Mesodermal cell (in vitro differentiated cells): Measurements from ENCODE around the gene NCR1.
"Not testable (repeated sequence)": the region's sequence is repeated elsewhere in the genome, so short reads cannot be mapped to it uniquely, and the experiment has no call there.

Experiments used
- H3K27ac ChIP-seq: 2 replicates; pipeline ENCODE4 v1.7.0; 2013; ENCODE audit warnings: mild to moderate bottlenecking, low read depth, low read length, moderate library complexity; ENCODE audit not compliant: severe bottlenecking
- H3K36me3 ChIP-seq: 2 replicates; pipeline ENCODE4 v1.7.1; 2013; ENCODE audit warnings: mild to moderate bottlenecking, low read length, moderate library complexity; ENCODE audit not compliant: control insufficient read depth, insufficient read depth
- H3K4me1 ChIP-seq: one replicate; pipeline ENCODE4 v1.7.1; 2013; ENCODE audit warnings: mild to moderate bottlenecking, low read length; ENCODE audit not compliant: insufficient read depth, control insufficient read depth, poor library complexity, severe bottlenecking
- H3K4me3 ChIP-seq: 2 replicates; pipeline ENCODE4 v1.7.0; 2013; ENCODE audit warnings: low read length, control low read depth, mild to moderate bottlenecking; ENCODE audit not compliant: insufficient read depth, poor library complexity, severe bottlenecking; ENCODE audit errors: extremely low read depth
- H3K9me3 ChIP-seq: 2 replicates; pipeline ENCODE4 v1.7.1; 2013; ENCODE audit warnings: mild to moderate bottlenecking, low read length, moderate library complexity; ENCODE audit not compliant: control insufficient read depth
- WGBS, 2 experiments: methylation state at CpG; one replicate each; pipeline ENCODE4 v1.1.5; 2013; ENCODE audit warnings: missing lambda C conversion rate in 2 of 2; ENCODE audit not compliant: insufficient coverage in 2 of 2; 5-methylcytosine and 5-hydroxymethylcytosine counted together

Gene NCR1

GRCh38 chr19:54906819-54907218 is 871 bp downstream of the NCR1 start:
- Histone ChIP-seq H3K4me3 (no peak overlapping the region), H3K27ac (no peak overlapping the region), H3K4me1 (no peaks in the 10 kb centered on the region), H3K36me3 (no peaks in the 10 kb centered on the region), H3K9me3 (no peaks in the 10 kb centered on the region)
- WGBS, 2 experiments, result 93 to 100% methylated on average over 2 to 3 of the region's 7 CpGs

DNA sequence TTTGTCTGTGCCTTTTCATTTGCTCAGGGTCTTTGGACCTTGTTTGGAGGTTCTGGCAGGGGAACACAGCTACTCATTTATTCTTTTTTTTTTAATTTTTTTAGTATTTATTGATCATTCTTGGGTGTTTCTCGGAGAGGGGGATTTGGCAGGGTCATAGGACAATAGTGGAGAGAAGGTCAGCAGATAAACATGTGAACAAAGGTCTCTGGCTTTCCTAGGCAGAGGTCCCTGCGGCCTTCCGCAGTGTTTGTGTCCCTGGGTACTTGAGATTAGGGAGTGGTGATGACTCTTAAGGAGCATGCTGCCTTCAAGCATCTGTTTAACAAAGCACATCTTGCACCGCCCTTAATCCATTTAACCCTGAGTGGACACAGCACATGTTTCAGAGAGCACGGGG is 2.0 kb downstream of the NCR1 start:
- no CpG with 5 or more reads among the region's 5 CpGs for WGBS, 2 experiments
- not testable (repeated sequence) for H3K4me1 ChIP-seq, H3K9me3 ChIP-seq, H3K27ac ChIP-seq, H3K36me3 ChIP-seq, H3K4me3 ChIP-seq

GRCh38 chr19:54916822-54917221 is 10.9 kb downstream of the NCR1 start:
- 90 to 94% methylated on average over 8 to 11 of the region's 11 CpGs for WGBS, 2 experiments
- Histone ChIP-seq H3K36me3 (no peaks in the 10 kb centered on the region), H3K27ac (no peak overlapping the region), H3K4me1 (no peaks in the 10 kb centered on the region), H3K4me3 (no peak overlapping the region), H3K9me3 (no peaks in the 10 kb centered on the region)

GRCh38 chr19:54918499-54918898 is 12.6 kb downstream of the NCR1 start:
- H3K4me3 ChIP-seq, result no peak overlapping the region
- no peaks in the 10 kb centered on the region for H3K36me3 ChIP-seq
- H3K4me1 ChIP-seq, result no peaks in the 10 kb centered on the region
- no peak overlapping the region for H3K27ac ChIP-seq
- 94% methylated on average over 4 to 6 of the region's 9 CpGs for whole genome bisulfite sequencing, 2 experiments
- H3K9me3 ChIP-seq, result no peaks in the 10 kb centered on the region

GRCh38 chr19:54919646-54920563 is 14.0 kb downstream of the NCR1 start:
- H3K27ac ChIP-seq, H3K36me3 ChIP-seq, H3K4me1 ChIP-seq, H3K4me3 ChIP-seq, H3K9me3 ChIP-seq: not testable (repeated sequence)
- 82 to 83% methylated on average over 7 to 10 of the region's 24 CpGs for WGBS, 2 experiments

- H3K9me3 ChIP-seq, result no peaks in the 10 kb centered on the region
- no peak overlapping the region for H3K27ac ChIP-seq
- H3K4me1 ChIP-seq, result no peaks in the 10 kb centered on the region
- H3K4me3 ChIP-seq, result no peak overlapping the region
- H3K36me3 ChIP-seq, result no peaks in the 10 kb centered on the region
- WGBS, 2 experiments, result 88 to 91% methylated on average over 7 of the region's 7 CpGs
Measured at GRCh38 chr19:54921082-54921481, 15.1 kb downstream of the NCR1 start.

- H3K9me3 ChIP-seq, result peaks cover 11% of the 10 kb centered on the region
- no peaks in the 10 kb centered on the region for H3K36me3 ChIP-seq
- H3K4me1 ChIP-seq, result no peaks in the 10 kb centered on the region
- WGBS, 2 experiments, result 83 to 85% methylated on average over 6 to 8 of the region's 9 CpGs
- H3K4me3 ChIP-seq, result no peak overlapping the region
- H3K27ac ChIP-seq, result no peak overlapping the region
Measured at GRCh38 chr19:54923276-54923675, 17.3 kb downstream of the NCR1 start.

DNA sequence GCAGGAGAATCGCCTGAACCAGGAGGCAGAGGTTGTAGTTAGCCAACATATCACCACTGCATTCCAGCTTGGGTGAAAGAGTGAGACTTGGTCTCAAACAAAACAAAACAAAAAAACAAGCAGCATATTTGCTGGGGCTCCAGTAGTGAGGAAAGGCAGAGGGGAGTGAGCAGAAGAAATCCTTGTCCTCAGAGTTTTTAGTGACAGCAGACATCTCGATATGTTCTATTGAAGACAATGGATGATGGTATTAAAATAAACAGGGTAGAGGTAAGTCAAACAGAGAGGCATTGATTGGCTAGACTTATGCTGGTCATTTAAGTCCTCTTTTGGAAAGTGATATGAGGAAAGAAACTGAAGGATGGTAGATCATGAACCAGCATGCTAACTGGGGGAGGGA is 22.4 kb downstream of the NCR1 start:
- Histone ChIP-seq H3K27ac (no peak overlapping the region), H3K4me3 (no peak overlapping the region), H3K4me1 (no peaks in the 10 kb centered on the region), H3K36me3 (no peaks in the 10 kb centered on the region), H3K9me3 (peaks cover 23% of the 10 kb centered on the region)
- 77 to 100% methylated on average over 1 of the region's 2 CpGs for whole genome bisulfite sequencing, 2 experiments

- Histone ChIP-seq H3K9me3 (no peaks in the 10 kb centered on the region), H3K4me3 (no peak overlapping the region), H3K36me3 (no peaks in the 10 kb centered on the region), H3K4me1 (no peaks in the 10 kb centered on the region), H3K27ac (no peak overlapping the region)
- 86 to 87% methylated on average over 4 to 8 of the region's 9 CpGs for WGBS, 2 experiments
Measured at GRCh38 chr19:54937926-54938325, 32.0 kb downstream of the NCR1 start.

DNA sequence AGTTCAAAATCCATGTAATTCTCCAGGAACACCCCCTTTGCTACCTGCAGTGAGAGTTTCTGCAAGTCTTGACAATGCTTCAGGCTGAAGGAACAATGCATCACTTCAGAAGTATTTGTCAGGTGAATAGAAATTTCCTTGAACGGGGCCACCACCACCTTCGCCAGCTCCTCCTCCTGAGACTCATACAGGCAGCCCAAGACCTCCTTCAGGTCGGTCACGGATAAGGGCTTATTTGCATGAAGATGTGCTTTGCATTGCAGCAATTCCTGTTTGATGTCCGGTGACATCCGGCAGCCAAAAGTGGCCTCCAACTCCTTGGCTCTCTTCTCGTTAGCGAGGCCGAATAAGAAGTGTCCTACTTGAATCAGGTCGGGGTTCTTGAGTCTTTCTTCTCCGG is 33.0 kb downstream of the NCR1 start:
- 80 to 86% methylated on average over 9 to 10 of the region's 11 CpGs for WGBS, 2 experiments
- H3K27ac ChIP-seq, result no peak overlapping the region
- H3K36me3 ChIP-seq, result no peaks in the 10 kb centered on the region
- H3K4me1 ChIP-seq, result no peaks in the 10 kb centered on the region
- no peaks in the 10 kb centered on the region for H3K9me3 ChIP-seq
- H3K4me3 ChIP-seq, result no peak overlapping the region

GRCh38 chr19:54939538-54939937 is 33.6 kb downstream of the NCR1 start:
- not testable (repeated sequence) for H3K4me3 ChIP-seq, H3K9me3 ChIP-seq, H3K27ac ChIP-seq, H3K4me1 ChIP-seq, H3K36me3 ChIP-seq
- WGBS, 2 experiments, result 89 to 98% methylated on average over 5 to 7 of the region's 28 CpGs
